Hepatocyte (in vitro differentiated cells): ENCODE results near the gene ALK. TPM values are rescaled to one million over a fixed set of nuclear protein-coding genes. Genes with fewer than 3 reads are reported as not detected.
"Not testable (repeated sequence)": the region's sequence is repeated elsewhere in the genome, so short reads cannot be mapped to it uniquely, and the experiment has no call there.

Source experiments
- DNase-seq: peaks from one replicate; pipeline ENCODE4 v3.0.0-alpha.2; 2016; ENCODE audit warnings: low spot score
- H2AFZ ChIP-seq: fragments of 200-600 bp; sonication (generic); 2 replicates; pipeline ENCODE4 v1.6.0; 2016; ENCODE audit warnings: antibody characterized with exemption, mild to moderate bottlenecking
- H3K27ac ChIP-seq: fragments of 200-600 bp; sonication (generic); 2 replicates; pipeline ENCODE4 v1.5.1; 2016; ENCODE audit warnings: mild to moderate bottlenecking
- H3K27me3 ChIP-seq: fragments of 200-600 bp; sonication (generic); 2 replicates; pipeline ENCODE4 v1.6.1; 2016
- H3K36me3 ChIP-seq: fragments of 200-600 bp; sonication (generic); replicated peaks from 2 replicates; pipeline ENCODE4 v1.5.1; 2016; ENCODE audit warnings: low read depth; ENCODE audit not compliant: insufficient read depth
- H3K4me1 ChIP-seq: fragments of 200-600 bp; sonication (generic); 2 replicates; pipeline ENCODE4 v1.5.1; 2016; ENCODE audit warnings: mild to moderate bottlenecking, moderate library complexity; ENCODE audit not compliant: insufficient read depth
- H3K4me2 ChIP-seq: fragments of 200-600 bp; sonication (generic); 2 replicates; pipeline ENCODE4 v1.6.0; 2016
- H3K4me3 ChIP-seq: fragments of 200-600 bp; sonication (generic); 2 replicates; pipeline ENCODE4 v1.5.1; 2016; ENCODE audit warnings: mild to moderate bottlenecking
- H3K79me2 ChIP-seq: fragments of 200-600 bp; sonication (generic); 2 replicates; pipeline ENCODE4 v1.6.0; 2017; ENCODE audit warnings: mild to moderate bottlenecking
- H3K9me2 ChIP-seq: fragments of 200-600 bp; sonication (generic); replicated peaks from 2 replicates; pipeline ENCODE4 v1.6.0; 2017; ENCODE audit warnings: mild to moderate bottlenecking; ENCODE audit not compliant: insufficient read depth
- H3K9me3 ChIP-seq: fragments of 200-600 bp; sonication (generic); 2 replicates; pipeline ENCODE4 v1.5.1; 2016; ENCODE audit warnings: low read depth, mild to moderate bottlenecking
- H4K20me1 ChIP-seq: fragments of 200-600 bp; sonication (generic); 2 replicates; pipeline ENCODE4 v1.6.0; 2016; ENCODE audit warnings: mild to moderate bottlenecking; ENCODE audit not compliant: insufficient read depth, poor library complexity, severe bottlenecking
- CTCF ChIP-seq: fragments of 200-600 bp; sonication (generic); IDR thresholded peaks from 2 replicates; pipeline ENCODE4 v1.5.1; 2016; ENCODE audit warnings: antibody characterized with exemption, mild to moderate bottlenecking; ENCODE audit not compliant: poor library complexity
- EZH2 ChIP-seq: fragments of 200-600 bp; sonication (generic); IDR thresholded peaks from 2 replicates; pipeline ENCODE4 v1.6.1; 2016; ENCODE audit warnings: antibody characterized with exemption, mild to moderate bottlenecking, borderline replicate concordance
- EZH2phosphoT487 ChIP-seq: fragments of 200-600 bp; sonication (generic); IDR thresholded peaks from one replicate; pipeline ENCODE4 v1.6.1; 2018; ENCODE audit warnings: antibody characterized with exemption, mild to moderate bottlenecking, low read depth, moderate library complexity; ENCODE audit not compliant: unreplicated experiment, severe bottlenecking
- WGBS: methylation state at CpG from one replicate; pipeline ENCODE4 v1.1.6; 2016; ENCODE audit warnings: low lambda C conversion rate; ENCODE audit errors: missing lambda C conversion rate; 5-methylcytosine and 5-hydroxymethylcytosine counted together
- polyA plus RNA-seq: library from polyadenylated mRNA; unstranded; fragments of >200 nt; fragmentation: Nextera tagmentation; extraction: Ambion mirVana; gene quantifications from 2 replicates; pipeline ENCODE4 v1.2.1, GENCODE V29; 2016
- total RNA-seq: library from RNA; depleted of rRNA; stranded (reverse); fragments of >200 nt; gene quantifications from 2 replicates; pipeline ENCODE4 v1.2.3, GENCODE V29; 2014

Gene ALK
- total and polyA plus RNA-seq, 2 experiments from 2014 or later, result 0.16 to 0.27 TPM

- Histone ChIP-seq H3K9me2 (no peaks in the 10 kb centered on the region), H2AFZ (no peak overlapping the region), H3K4me2 (no peak overlapping the region), H3K36me3 (no peaks in the 10 kb centered on the region), H3K79me2 (no peaks in the 10 kb centered on the region), H3K9me3 (no peaks in the 10 kb centered on the region), H3K4me1 (no peaks in the 10 kb centered on the region), H3K4me3 (no peak overlapping the region), H3K27me3 (no peaks in the 10 kb centered on the region), H3K27ac (no peak overlapping the region), H4K20me1 (no peaks in the 10 kb centered on the region)
- WGBS, result 82% methylated on average over 8 of the region's 10 CpGs
- DNase-seq, result no peak
- TF ChIP-seq CTCF (no peak), EZH2phosphoT487 (no peak), EZH2 (no peak)
These were observed 675.5 kb downstream of the ALK start for GRCh38 chr2:29245742-29246382.

GRCh38 chr2:29245035-29245741, 676.2 kb downstream of the ALK start:
- not testable (repeated sequence) for H3K9me2 ChIP-seq, H3K4me2 ChIP-seq, H3K4me1 ChIP-seq, H4K20me1 ChIP-seq, H3K79me2 ChIP-seq, H3K27ac ChIP-seq, H3K27me3 ChIP-seq, H2AFZ ChIP-seq, H3K4me3 ChIP-seq, H3K36me3 ChIP-seq, H3K9me3 ChIP-seq, DNase-seq
- 100% methylated on average over 2 of the region's 3 CpGs for WGBS

GRCh38 chr2:29242621-29243375, 678.6 kb downstream of the ALK start:
- TF ChIP-seq CTCF, result no peak
- no peak for TF ChIP-seq EZH2phosphoT487
- no peak for TF ChIP-seq EZH2

GRCh38 chr2:29241955-29242565, 679.3 kb downstream of the ALK start:
- no peak for DNase-seq
- Histone ChIP-seq H3K36me3 (no peaks in the 10 kb centered on the region), H3K27ac (no peak overlapping the region), H3K4me1 (no peaks in the 10 kb centered on the region), H2AFZ (no peak overlapping the region), H4K20me1 (no peaks in the 10 kb centered on the region), H3K4me3 (no peak overlapping the region), H3K79me2 (no peaks in the 10 kb centered on the region), H3K9me3 (no peaks in the 10 kb centered on the region), H3K27me3 (no peaks in the 10 kb centered on the region), H3K9me2 (no peaks in the 10 kb centered on the region), H3K4me2 (no peak overlapping the region)
- WGBS, result 89% methylated on average over 6 of the region's 6 CpGs
- no peak for TF ChIP-seq EZH2phosphoT487
- TF ChIP-seq EZH2, result no peak
- no peak for TF ChIP-seq CTCF

More at GRCh38 chr2:29242621-29243375, 678.6 kb downstream of the ALK start:
- WGBS, result 92% methylated on average over 9 of the region's 9 CpGs
- Histone ChIP-seq H3K27ac (no peak overlapping the region), H3K9me3 (no peaks in the 10 kb centered on the region), H3K9me2 (no peaks in the 10 kb centered on the region), H3K36me3 (no peaks in the 10 kb centered on the region), H4K20me1 (no peaks in the 10 kb centered on the region), H3K79me2 (no peaks in the 10 kb centered on the region), H3K4me3 (no peak overlapping the region), H3K27me3 (no peaks in the 10 kb centered on the region), H2AFZ (no peak overlapping the region), H3K4me1 (no peaks in the 10 kb centered on the region), H3K4me2 (no peak overlapping the region)
- DNase-seq, result no peak
